Esophagus squamous epithelium (tissue), 4 donors: ENCODE results near the gene CEP350.

Source experiments
- CTCF ChIP-seq, 6 experiments: fragments of 450-650 bp in 4 of 6; fragments of 200-600 bp in 2 of 6; sonication (generic) in 2 of 6; IDR thresholded peaks; one replicate each; pipeline ENCODE4 v1.5.1; 2016 to 2019; ENCODE audit warnings: antibody characterized with exemption in 6 of 6, mild to moderate bottlenecking in 4 of 6, moderate library complexity in 4 of 6
- POLR2A ChIP-seq, 4 donors: fragments of 450-650 bp; IDR thresholded peaks; one replicate each; pipeline ENCODE4 v1.6.1; 2017; ENCODE audit warnings: antibody characterized with exemption in 4 of 4, mild to moderate bottlenecking in 4 of 4, moderate library complexity in 3 of 4

- TF ChIP-seq CTCF (IDR thresholded peaks at IDR 0.05) (no peak), POLR2A (IDR thresholded peaks at IDR 0.05) (no peak)
These were observed 32.4 kb upstream of the CEP350 start for GRCh38 chr1:179921981-179922872.
